Activated CD8-positive, alpha-beta memory T cell treated with anti-CD3 and anti-CD28 coated beads for 1 hour (primary cell): ENCODE measurements around the gene RANBP3L.
A peak's percentile ranks its signal among the peaks of the same experiment; 100 is the strongest.

Source experiments
- DNase-seq, 2 donors: peaks; one replicate each; pipeline ENCODE4 v3.0.0-alpha.2; 2020; ENCODE audit warnings: low read depth in 1 of 2; ENCODE audit errors: extremely low read depth in 1 of 2

RANBP3L gene

DNA sequence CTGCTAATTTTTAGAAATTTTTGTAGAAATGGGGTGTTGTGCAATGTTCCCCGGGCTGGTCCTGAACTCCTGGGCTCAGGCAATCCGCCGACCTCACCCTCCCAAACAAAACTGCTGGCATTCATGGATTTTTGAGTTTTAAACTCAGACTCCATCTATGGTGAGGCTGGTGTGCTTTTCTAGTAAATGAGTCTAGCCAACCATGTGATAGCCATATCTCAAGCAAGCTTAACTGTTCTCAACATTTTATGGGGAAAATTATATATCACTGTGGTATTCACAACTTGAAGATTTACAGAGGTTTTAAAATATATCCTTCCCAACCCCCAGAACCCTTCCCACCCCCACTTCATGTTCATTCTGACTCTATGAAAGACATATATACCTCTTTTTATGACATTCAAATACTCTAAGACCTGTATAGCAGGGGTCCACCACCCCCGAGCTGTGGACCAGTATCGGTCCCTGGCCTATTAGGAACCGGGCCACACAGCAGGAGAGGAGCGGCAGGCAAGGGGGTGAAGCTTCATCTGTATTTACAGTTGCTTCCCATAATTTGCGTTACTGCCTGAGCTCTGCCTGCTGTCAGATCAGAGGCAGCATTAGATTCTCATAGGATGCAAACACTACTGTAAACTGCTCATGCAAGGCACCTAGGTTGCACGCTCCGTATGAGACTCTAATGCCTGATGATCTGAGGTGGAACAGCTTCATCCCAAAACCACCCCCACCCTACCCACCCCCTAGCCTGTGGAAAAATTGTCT is 55.5 kb downstream of the RANBP3L start:
- DNase-seq: no peak

DNA sequence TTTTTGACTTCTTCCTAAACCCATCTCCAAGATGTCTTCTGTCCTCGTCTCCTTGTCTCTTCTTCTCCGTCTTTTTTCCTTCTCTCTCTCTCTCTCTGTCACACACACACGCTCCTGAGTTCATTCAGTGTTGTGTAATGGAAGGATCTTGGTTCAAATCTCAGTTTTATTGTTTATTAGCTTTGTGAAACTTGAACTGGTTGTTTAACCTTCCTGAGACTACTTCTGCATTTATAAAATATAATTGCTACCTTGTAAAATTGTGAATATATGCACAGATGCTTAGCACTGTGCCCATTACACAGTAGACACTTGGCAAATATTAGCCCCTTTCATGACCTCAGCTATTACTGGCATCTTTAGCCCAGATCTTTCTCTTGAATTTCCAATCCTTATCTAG is 57.6 kb downstream of the RANBP3L start:
- no peak for DNase-seq

DNA sequence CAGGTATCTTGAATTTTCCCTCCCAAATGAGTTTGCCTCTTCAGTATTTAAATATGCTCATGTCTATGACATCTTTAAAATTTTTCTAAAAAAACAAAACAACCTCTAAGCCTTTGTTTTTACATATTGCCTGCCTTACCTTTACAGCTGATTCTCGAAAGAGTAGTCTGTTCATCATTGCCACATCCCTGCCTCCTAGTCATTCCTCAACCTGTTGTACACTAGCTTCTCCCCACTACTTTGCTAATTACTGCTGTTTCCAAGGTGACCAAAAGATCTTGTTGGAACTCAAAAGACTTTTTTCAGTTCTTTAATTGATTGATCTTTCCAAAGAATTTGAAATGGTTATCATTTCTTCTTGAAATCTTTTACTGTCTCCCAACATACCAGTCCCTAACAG is 58.0 kb downstream of the RANBP3L start:
- DNase-seq: no peak

DNA sequence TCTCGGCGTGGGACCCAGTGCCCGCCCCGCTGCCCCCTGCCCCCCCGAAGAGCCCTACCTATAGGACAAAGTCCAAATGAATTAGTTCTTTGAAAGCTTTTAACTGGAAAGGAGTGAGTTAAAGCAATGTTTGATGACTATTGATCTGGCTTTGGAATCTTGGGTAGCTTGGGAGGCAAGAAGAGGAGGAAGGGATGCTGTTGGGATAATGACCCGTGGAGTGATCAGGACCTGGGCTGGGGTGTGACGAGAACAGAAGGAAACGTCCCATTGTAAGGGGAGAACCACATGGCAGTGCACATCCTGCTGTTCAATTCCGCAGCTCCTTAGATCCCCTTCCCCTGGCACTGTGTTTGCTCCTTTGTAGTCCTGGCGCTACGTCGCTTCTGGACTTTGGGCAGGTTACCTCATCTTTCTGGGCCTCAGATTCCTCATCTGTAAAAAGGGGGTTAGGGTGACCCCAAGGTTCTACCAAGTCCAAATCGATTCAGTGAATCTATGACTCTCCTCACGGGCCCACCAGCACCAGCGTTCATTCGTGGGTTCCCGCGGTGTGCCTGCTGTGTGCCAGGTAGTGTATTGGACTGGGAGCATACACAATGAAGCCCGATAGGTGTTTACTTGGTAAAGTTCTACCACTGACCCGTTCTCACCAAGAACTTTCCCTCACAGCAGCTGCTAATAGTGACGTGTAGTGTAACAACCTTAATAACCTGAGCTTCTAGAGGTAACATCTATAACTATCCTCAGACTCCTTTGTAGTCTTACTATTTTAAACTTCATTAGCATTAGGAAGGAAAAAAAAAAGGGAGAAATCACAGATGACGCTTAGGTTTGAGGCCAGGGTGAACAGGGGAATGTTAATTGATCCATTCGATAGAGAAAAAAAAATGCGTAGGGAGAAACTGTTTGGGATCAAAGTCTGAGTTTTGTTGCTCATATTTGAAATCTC is 58.9 kb downstream of the RANBP3L start:
- no peak for DNase-seq

DNA sequence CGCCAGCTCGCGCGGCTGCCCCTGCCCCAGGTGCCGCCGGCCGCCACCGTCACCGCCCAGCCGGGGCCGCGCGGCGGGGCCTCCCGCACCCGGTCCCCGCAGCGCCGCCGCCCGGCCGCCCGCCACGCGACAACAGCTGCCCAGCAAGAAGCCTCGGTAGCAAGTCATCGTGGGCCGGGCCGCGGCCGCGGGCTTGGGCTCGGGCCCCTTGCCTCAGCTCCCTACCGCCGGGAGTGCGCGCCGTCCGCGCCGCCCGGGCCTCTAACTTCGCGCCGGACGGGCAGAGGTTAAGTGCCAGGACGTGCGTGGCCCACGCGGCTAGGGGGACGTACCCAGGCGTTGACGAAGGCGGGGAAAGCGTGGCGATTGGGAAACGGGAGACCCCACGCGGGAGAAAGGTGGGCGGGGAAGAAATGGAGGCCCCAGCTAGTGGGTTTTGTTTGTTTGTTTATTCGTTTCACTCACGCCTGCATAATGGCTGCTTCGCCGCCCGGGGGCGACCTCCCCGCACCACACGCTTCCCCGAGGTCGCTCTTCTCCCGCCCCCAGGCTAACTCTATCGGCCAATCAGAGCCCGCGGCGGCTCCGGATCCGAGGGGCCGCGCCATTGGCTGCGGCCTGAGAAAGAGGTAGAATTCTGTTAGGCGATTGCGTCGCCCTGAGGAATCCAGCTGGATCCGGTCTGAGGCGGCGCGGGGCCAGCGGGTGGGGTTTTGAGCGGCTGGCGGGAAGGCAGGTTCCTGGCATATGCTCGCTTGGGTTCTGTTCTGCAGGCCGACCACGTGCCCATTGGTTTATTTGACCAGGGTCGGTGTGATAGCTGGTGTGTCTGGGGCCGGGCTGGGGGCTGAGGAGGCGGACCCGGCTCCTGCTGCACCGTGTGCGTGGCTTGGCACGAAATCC is 59.8 kb downstream of the RANBP3L start, which contains the start of gene NADK2:
Gene NADK2 (minus strand): TSS at position 295 of the 903 bp plus-strand sequence. CDS start 127 bp downstream, at position 168.
- DNase-seq: peak; percentile 84 to 89

DNA sequence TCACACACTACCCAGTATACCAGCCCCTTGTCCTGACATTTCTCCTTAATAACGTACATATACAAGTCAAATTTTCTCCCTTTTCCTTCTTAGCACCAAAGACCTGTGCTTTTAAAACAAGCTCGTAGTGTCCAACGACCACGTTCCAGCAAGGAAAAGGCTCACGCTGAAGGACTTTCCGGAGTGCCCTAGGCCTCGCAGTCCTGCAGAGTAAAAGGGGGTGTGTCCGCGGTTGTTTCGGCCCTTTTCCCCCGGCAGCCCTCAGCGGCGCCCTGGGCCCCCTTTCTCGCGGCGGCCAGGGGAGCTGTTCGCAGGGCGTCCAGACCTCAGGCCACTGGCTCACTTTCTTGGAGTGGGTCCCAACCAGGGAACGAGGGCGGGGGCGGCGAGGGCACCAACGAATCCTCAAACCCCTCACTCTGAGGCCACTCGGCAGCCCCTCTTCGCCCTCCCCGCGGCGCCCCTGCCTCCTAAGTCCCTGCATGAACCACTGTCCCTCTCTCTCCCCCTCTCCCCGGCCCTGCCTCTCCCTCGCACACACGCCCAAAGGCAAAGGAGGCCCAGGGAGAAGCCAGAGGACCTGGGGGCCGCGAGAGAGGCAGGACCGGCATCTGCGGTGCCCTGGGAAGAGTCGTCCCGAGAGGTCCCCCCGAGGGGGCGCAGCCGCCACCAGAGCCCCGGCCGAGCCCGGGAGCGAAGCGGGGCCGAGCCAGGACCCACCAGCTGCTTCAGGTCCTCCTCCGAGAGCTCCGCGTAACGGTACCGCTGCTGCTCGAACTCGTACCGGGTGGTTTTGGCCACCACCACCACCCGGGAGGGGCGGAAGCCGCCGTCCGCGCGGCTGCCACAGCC is 60.7 kb downstream of the RANBP3L start:
- no peak for DNase-seq

DNA sequence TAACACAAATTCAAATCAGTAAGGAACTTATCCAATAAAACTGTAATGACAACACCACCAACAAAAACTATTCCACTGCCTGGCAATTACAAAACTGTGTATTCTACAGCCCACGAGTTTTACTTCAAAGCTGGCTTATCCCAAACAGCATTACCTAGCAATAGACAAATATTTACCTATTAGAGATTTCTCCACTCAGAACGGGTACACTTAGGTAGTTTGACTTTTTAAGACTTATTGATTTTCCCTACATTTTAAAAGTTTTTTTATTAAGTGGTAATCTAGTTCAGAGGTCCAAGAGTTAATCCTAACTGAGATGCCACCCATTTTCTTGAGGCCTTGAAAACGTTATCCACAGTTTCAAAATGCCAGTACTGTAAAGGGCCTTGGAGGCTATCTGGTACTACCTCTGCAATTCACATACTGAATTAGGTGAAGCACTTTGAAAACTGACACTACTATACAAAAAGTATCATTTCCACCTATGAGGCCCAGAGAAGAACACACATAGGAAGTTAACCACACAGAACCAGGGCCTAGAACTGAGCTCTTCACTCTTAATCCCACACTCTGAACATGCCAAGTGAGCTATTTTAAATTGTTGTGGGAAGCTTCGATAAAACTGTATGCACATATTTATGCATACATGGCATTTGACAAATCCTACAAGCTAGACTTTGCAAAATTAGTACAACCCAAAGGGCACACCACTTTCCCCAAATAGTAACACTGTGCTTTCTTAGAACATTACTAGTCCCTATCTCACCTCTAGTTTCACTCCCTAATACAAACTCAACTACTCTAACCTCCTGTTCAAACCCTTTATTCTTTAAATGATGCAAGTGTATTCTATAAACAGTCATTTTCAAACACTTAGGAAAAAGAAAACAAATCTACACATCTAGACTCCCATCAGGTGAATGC is 62.1 kb downstream of the RANBP3L start:
- no peak for DNase-seq

DNA sequence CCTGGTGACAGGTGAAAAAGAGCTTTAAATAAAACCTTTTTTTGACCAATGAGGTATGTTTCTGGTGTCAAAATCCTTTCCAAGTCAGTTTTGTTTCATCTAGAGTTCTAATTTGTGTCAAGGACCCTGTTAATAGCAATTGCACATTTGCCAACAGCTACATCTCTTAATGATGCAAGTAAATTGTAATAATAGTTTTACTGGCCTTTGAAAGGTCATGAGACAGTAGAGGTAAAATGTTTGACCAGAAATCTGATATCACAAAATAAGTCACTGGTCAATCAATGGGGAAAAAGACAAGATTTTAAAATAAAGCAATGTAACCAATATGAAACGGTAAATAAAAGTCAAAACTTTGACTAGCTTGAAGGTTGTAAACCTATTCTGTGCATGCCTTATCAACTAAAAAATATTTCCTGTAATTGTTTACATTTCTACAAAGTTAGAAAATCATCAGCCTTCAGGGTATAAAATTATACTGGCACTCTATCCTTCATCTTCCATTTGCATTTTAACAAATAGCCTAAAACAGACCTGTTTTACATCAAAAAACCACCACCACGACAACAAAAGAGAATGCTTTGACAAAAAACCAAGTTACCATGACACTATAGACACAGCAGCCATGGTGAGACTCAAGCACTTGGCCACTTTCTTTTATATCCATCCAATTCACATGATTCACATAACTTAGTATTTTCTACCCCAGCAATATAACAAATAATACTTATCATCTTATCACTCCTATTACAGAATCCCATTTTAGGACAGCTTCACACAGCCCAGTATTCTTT is 63.0 kb downstream of the RANBP3L start:
- no peak for DNase-seq

DNA sequence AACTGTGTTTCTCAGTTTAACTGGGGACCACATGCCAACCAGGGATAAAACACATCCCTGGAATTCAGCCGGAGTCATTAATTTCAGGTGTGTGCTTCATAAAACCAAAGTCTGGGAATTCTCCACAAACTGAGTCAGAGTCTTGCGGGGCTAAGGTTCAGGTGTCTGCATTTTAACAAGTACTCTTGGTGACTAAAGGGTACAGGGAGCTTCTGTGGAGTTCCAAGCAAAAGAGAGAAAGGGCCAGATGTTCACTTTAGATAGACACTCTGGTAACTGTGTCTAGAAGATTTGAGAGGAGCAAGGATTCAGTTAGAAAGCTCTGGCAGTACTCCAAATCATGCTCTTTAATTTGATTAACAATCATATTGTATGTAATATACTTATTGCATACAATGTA is 64.0 kb downstream of the RANBP3L start:
- no peak for DNase-seq

DNA sequence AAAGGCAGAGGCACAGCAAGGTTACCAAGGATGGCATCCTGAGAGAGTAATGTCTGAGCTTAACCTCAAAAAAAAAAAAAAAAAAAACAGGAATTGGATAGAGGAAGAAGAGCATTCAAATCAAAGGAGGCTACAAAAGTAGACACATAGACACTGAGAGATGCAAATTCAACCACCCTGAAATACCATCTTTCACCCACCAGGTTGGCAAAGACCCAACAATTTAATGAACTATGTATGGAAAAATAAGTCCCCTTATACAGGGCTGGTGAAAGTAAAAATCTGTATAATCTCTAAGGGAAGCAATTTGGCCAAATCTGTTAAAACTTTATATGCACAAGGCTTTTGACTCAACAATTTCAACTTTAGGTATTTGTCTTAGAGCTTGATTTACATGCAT is 64.9 kb downstream of the RANBP3L start:
- DNase-seq: no peak

DNA sequence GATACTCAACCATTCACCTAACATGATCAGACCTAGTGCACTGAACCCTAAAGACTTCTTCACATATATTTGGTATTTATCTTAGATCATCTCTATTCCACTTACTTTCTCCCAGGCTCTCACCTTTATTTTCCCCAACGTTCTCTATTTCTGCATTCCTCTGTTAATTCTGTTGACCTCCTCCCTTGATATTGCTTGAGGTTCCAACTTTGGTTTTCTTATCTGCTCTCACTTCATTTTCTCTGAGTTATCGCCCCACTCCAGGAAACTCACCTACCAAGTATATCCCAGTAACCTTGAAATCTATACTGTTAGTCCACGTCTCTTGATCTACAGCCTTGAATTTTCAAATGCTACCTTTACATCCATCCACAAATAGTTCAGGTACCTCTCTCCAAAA is 69.2 kb downstream of the RANBP3L start:
- no peak for DNase-seq

DNA sequence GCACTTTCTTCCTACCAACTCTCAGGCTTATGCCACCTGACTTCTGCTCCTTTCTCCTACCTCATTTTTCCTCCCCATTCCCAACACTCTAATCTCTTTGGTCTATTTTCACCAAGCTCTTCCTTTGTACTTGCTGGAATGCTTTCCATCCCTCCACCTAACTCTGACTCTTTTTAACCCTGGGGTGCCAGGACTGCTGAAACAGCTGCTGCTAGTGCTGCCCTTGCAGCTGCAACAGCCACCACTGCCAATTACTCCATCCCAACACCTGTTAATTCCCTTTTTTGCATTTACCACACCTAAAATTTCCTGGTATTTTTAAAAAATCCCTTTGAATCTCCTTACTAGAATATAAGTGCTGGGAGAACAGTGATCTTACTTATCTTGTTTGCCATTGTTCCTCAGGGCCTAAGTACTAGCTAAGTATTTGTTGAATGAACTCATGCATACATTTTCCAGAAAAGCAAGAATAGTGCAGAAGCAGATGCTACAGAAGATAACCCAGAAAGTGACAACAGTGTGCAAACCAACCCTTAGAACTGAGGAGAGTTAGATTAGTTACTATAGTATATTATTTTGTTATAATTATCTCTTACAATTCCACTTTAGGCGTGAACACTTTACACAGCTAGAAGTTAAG is 71.4 kb downstream of the RANBP3L start:
- no peak for DNase-seq

DNA sequence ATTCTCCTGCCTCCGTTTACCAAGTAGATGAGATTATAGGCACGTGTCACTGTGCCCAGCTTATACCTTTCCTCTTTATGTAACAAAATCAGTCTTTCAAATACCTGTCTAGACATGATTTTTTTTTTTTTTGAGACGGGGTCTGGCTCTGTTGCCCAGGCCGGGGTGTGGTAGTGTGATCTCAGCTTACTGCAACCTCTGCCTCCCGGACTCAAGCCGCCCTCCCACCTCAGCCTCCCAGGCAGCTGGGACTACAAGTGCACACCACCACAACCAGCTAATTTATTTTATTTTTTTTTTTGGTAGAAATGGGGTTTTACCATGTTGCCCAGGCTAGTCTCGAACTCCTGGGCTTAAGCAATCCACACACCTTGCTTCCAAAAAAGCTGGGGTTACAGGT is 73.2 kb downstream of the RANBP3L start:
- DNase-seq: no peak

DNA sequence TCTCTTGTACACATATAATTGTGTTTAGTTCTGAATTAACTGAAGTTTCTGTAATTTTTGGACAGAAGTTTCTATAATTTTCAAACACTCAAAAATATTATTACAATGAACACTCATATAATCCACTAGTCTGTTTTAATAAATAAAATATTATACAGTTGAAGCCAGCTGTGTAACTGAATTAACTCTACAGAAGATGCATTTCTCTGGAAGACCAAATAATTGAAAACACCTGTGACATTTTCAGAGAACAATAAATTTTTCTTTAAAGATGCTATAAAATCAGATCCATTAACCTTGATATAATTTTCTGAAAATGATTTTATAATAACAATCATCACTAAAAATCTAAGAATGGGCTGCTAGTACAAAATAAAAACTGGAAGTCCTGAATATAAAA is 74.7 kb downstream of the RANBP3L start:
- DNase-seq: no peak

DNA sequence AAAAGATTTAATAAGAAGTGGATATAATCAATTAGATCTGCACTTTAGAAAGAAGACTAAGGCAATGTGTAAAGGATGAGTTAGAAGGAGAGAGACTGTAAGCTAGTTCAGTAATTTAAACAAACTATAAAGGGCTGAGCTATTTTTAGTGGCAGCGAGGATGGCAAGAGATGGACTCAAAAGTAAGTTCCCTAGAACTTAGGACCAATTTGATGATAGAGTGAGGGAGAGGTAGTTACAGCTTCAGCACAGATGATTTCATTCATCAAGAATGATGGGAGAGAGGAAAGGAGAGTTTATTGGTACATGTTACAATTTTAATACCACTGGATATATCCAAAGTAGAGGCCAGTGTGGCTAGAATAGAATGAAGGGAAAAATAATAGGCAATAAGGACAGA is 79.1 kb downstream of the RANBP3L start:
- no peak for DNase-seq

DNA sequence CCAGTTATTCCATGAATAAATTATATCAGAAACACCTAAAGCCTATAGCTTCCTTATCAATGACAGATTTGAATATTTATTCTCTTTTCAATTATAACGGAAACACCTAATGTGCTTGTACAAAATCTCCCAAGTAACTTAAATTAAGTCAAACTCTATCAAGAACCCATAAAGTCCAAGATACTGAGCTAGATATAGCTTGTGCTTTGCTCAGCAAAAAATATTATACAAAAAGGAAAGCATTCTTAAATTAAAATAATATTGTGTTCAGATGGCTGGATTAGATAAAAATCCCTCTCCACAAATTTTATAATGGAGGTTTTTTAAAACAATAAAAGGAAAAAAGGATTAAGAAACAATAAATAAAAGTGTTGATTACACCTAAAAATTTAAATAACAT is 83.7 kb downstream of the RANBP3L start:
- no peak for DNase-seq

DNA sequence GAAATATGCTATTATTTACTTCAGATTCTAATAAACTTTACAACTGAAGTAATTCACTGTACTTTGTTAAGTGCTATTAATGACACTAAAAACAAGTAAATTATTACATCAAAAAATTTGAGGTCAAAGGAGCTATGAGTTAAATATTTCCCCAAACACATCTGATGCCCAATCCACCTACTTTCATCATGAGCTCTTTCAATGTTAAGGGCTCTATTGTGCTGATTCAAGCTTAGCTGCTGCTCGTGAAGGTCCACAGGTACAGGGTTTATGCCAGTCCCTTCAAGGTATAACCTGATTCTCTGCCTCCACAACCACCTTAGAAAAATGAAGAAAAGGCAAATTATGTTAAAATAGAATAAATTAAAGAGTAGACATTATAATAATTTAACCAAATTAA is 84.1 kb downstream of the RANBP3L start:
- DNase-seq: no peak

DNA sequence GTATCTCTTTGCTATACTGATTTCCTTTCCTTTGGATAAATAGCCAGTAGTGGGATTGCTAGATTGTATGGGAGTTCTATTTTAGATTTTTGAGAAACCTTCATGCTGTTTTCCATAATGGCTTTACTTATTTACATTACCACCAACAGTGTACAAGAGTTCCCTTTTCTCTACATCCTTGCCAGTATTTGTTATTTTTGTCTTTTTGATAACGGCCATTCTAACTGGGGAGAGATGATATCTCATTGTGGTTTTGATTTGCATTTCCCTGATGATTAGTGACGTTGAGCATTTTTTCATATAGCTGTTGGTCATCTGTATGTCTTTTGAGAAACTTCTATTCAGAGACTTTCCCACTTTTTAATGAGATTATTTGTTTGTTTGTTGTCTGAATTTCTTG is 85.8 kb downstream of the RANBP3L start:
- DNase-seq: no peak
